GM12873 (cell line): Measurements from ENCODE around the gene PITPNM3.

Source experiments
- CTCF ChIP-seq: IDR thresholded peaks from 2 replicates; pipeline ENCODE4 v1.5.1; 2012; ENCODE audit warnings: low read depth, mild to moderate bottlenecking, moderate library complexity, low read length, control low read depth; ENCODE audit not compliant: insufficient read depth; ENCODE audit errors: missing control alignments

PITPNM3 gene

GRCh38 chr17:6573982-6574686, 17.8 kb upstream of the PITPNM3 start:
- TF ChIP-seq CTCF: no peak

- no peak for TF ChIP-seq CTCF
Observed at GRCh38 chr17:6572972-6573370, 16.6 kb upstream of the PITPNM3 start.

GRCh38 chr17:6571452-6571781, 15.1 kb upstream of the PITPNM3 start:
- no peak for TF ChIP-seq CTCF

GRCh38 chr17:6570731-6571451, 14.5 kb upstream of the PITPNM3 start:
- no peak for TF ChIP-seq CTCF

- no peak for TF ChIP-seq CTCF
Observed at GRCh38 chr17:6569370-6570285, 13.3 kb upstream of the PITPNM3 start.

- no peak for TF ChIP-seq CTCF
Observed at GRCh38 chr17:6568184-6568758, 11.9 kb upstream of the PITPNM3 start.
